Muscle layer of duodenum (tissue), 2 donors: Measurements from ENCODE around the gene FOXP1.

Experiments used
- H3K27ac ChIP-seq: one replicate; pipeline ENCODE4 v1.7.0; 2013; ENCODE audit warnings: mild to moderate bottlenecking, low read length
- H3K27me3 ChIP-seq: one replicate; pipeline ENCODE4 v1.7.0; 2013; ENCODE audit warnings: low read depth, mild to moderate bottlenecking, control low read depth, low read length
- H3K36me3 ChIP-seq, 2 donors: one replicate each; pipeline ENCODE4 v1.7.0; 2013; ENCODE audit warnings: low read length in 2 of 2, control low read depth in 1 of 2, mild to moderate bottlenecking in 1 of 2; ENCODE audit not compliant: insufficient read depth in 2 of 2, control insufficient read depth in 1 of 2
- H3K4me1 ChIP-seq, 2 donors: one replicate each; pipeline ENCODE4 v1.7.0; 2013; ENCODE audit warnings: low read length in 2 of 2, mild to moderate bottlenecking in 2 of 2, control low read depth in 1 of 2, moderate library complexity in 1 of 2; ENCODE audit not compliant: insufficient read depth in 2 of 2, control insufficient read depth in 1 of 2
- H3K4me3 ChIP-seq, 2 donors: one replicate each; pipeline ENCODE4 v1.7.0; 2013; ENCODE audit warnings: low read length in 2 of 2, low read depth in 1 of 2, mild to moderate bottlenecking in 1 of 2
- H3K9me3 ChIP-seq, 2 donors: one replicate each; pipeline ENCODE4 v1.7.0; 2013; ENCODE audit warnings: low read length in 2 of 2, control low read depth in 1 of 2, mild to moderate bottlenecking in 1 of 2; ENCODE audit not compliant: control insufficient read depth in 1 of 2
- donor health status: healthy.

FOXP1 gene

GRCh38 chr3:71469138-71469435 lies 114.4 kb downstream of the FOXP1 start:
- H3K27ac ChIP-seq, result no peak overlapping the region
- no peaks in the 10 kb centered on the region for H3K9me3 ChIP-seq
- no peaks in the 10 kb centered on the region for H3K36me3 ChIP-seq
- H3K4me1 ChIP-seq, result no peaks in the 10 kb centered on the region
- no peaks in the 10 kb centered on the region for H3K27me3 ChIP-seq
- no peak overlapping the region for H3K4me3 ChIP-seq

- no peaks in the 10 kb centered on the region for H3K27me3 ChIP-seq
- H3K36me3 ChIP-seq, result no peaks in the 10 kb centered on the region
- H3K4me1 ChIP-seq, result no peaks in the 10 kb centered on the region
- no peak overlapping the region for H3K27ac ChIP-seq
- H3K9me3 ChIP-seq, result no peaks in the 10 kb centered on the region
- no peak overlapping the region for H3K4me3 ChIP-seq
These were observed 115.0 kb downstream of the FOXP1 start for GRCh38 chr3:71468311-71469137.

- no peaks in the 10 kb centered on the region for H3K4me1 ChIP-seq
- H3K27me3 ChIP-seq, result no peaks in the 10 kb centered on the region
- no peak overlapping the region for H3K27ac ChIP-seq
- H3K9me3 ChIP-seq, result no peaks in the 10 kb centered on the region
- H3K4me3 ChIP-seq, result no peak overlapping the region
- H3K36me3 ChIP-seq, result no peaks in the 10 kb centered on the region
These were observed 117.0 kb downstream of the FOXP1 start for GRCh38 chr3:71466483-71466882.

DNA sequence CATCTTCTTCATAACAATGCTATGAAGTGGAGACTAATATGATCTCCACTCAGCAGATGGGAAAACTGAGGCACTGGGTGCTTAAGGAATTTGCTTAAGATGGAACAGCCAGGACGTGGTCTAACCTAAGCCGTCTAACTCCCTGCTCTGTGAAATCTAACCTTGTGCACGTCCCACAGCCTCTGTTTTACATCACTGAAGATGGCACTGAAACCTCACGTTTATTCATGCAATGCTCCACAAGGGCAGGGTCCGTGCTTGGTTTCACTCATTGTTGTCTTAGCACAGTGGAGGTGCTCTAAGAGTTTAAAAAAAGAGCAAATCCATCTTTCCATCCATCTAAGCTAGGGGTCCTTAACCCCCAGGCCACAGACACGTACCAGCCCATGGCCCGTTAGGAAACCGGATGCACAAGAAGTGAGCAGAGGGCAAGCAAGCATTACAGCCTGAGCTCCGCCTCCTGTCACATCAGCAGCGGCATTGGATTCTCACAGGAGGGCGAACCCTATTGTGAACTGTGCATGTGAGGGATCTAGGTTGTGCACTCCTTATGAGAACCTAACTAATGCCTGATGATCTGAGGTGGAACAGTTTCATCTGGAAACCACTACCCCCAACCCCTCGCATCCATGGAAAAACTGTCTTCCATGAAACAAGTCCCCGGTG lies 118.0 kb downstream of the FOXP1 start:
- Histone ChIP-seq H3K4me3 (no peak overlapping the region), H3K4me1 (no peaks in the 10 kb centered on the region), H3K27ac (no peak overlapping the region), H3K9me3 (no peaks in the 10 kb centered on the region), H3K27me3 (no peaks in the 10 kb centered on the region), H3K36me3 (no peaks in the 10 kb centered on the region)

- Histone ChIP-seq H3K4me3 (no peak overlapping the region), H3K9me3 (no peaks in the 10 kb centered on the region), H3K27ac (no peak overlapping the region), H3K4me1 (no peaks in the 10 kb centered on the region), H3K36me3 (no peaks in the 10 kb centered on the region), H3K27me3 (no peaks in the 10 kb centered on the region)
These were observed 118.9 kb downstream of the FOXP1 start for GRCh38 chr3:71464613-71465012.

DNA sequence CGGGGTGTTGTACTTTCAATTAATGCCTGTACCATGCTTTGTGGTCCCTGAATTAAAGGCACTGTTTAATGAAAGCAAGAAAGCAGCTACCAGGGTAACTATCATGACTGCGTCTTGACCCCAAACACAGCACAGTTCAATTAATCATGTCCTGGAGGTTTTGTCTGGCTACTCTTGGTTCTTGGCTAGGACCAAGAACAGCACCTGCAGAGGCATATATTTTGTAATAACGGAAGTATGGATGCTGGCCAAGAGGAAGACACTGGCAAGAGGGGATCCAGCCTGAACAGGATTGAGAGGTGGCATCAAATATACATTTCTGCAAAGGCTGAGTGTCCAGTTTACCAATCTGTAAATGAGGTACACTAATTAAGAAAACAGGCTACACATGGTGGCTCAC lies 119.9 kb downstream of the FOXP1 start:
- no peaks in the 10 kb centered on the region for H3K27me3 ChIP-seq
- no peaks in the 10 kb centered on the region for H3K4me1 ChIP-seq
- H3K27ac ChIP-seq, result no peak overlapping the region
- H3K9me3 ChIP-seq, result no peaks in the 10 kb centered on the region
- H3K4me3 ChIP-seq, result no peak overlapping the region
- no peaks in the 10 kb centered on the region for H3K36me3 ChIP-seq

GRCh38 chr3:71462586-71462985 lies 120.9 kb downstream of the FOXP1 start:
- no peaks in the 10 kb centered on the region for H3K4me1 ChIP-seq

GRCh38 chr3:71461749-71462483 lies 121.6 kb downstream of the FOXP1 start:
- Histone ChIP-seq H3K36me3 (no peaks in the 10 kb centered on the region), H3K9me3 (no peaks in the 10 kb centered on the region), H3K4me1 (no peaks in the 10 kb centered on the region), H3K27me3 (no peaks in the 10 kb centered on the region), H3K27ac (no peak overlapping the region), H3K4me3 (no peak overlapping the region)

More at GRCh38 chr3:71462586-71462985, 120.9 kb downstream of the FOXP1 start:
- no peaks in the 10 kb centered on the region for H3K27me3 ChIP-seq
- H3K4me3 ChIP-seq, result no peak overlapping the region
- no peak overlapping the region for H3K27ac ChIP-seq
- no peaks in the 10 kb centered on the region for H3K36me3 ChIP-seq
- H3K9me3 ChIP-seq, result no peaks in the 10 kb centered on the region

GRCh38 chr3:71461114-71461513 lies 122.4 kb downstream of the FOXP1 start:
- H3K27me3 ChIP-seq, result no peaks in the 10 kb centered on the region
- no peak overlapping the region for H3K27ac ChIP-seq
- peaks cover 0 to 4% of the 10 kb centered on the region in 2 donors for H3K4me1 ChIP-seq
- H3K4me3 ChIP-seq, result no peak overlapping the region
- H3K9me3 ChIP-seq, result no peaks in the 10 kb centered on the region
- no peaks in the 10 kb centered on the region for H3K36me3 ChIP-seq

- H3K27me3 ChIP-seq, result no peaks in the 10 kb centered on the region
These were observed 124.6 kb downstream of the FOXP1 start for GRCh38 chr3:71458895-71459294.

DNA sequence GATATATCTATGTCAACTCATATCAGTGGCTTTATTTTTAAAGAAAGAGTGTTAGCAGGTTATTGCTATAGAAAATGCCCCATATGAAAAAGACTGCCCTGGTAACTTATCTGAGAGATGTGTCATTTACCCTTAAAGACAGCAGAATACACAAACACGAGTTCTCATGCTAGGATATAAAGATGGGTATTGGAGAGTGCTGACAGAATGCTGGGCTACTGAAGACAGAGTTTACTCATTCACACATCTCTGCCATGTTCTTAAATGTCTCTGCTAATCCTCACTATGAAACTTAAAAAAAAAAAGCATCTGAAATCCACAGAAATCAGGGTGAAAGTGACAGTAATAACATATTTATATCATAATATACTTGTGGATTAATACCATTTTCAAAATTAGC lies 126.7 kb downstream of the FOXP1 start:
- H3K4me1 ChIP-seq, result peaks cover 0 to 8% of the 10 kb centered on the region in 2 donors
- no peaks in the 10 kb centered on the region for H3K27me3 ChIP-seq
- H3K4me3 ChIP-seq, result no peak overlapping the region
- no peaks in the 10 kb centered on the region for H3K9me3 ChIP-seq
- H3K36me3 ChIP-seq, result no peaks in the 10 kb centered on the region
- no peak overlapping the region for H3K27ac ChIP-seq

More at GRCh38 chr3:71458895-71459294, 124.6 kb downstream of the FOXP1 start:
- no peaks in the 10 kb centered on the region for H3K9me3 ChIP-seq
- H3K4me1 ChIP-seq, result peaks cover 0 to 8% of the 10 kb centered on the region in 2 donors
- H3K4me3 ChIP-seq, result no peak overlapping the region
- no peak overlapping the region for H3K27ac ChIP-seq
- no peaks in the 10 kb centered on the region for H3K36me3 ChIP-seq
